OCI-M2 (cell line): ENCODE results near the gene SBF2.

Experiments used
- DNase-seq: peaks from one replicate; lab custom pipeline; 2025; ENCODE audit not compliant: unreplicated experiment; lab: John Stamatoyannopoulos, UW

Gene SBF2

DNA sequence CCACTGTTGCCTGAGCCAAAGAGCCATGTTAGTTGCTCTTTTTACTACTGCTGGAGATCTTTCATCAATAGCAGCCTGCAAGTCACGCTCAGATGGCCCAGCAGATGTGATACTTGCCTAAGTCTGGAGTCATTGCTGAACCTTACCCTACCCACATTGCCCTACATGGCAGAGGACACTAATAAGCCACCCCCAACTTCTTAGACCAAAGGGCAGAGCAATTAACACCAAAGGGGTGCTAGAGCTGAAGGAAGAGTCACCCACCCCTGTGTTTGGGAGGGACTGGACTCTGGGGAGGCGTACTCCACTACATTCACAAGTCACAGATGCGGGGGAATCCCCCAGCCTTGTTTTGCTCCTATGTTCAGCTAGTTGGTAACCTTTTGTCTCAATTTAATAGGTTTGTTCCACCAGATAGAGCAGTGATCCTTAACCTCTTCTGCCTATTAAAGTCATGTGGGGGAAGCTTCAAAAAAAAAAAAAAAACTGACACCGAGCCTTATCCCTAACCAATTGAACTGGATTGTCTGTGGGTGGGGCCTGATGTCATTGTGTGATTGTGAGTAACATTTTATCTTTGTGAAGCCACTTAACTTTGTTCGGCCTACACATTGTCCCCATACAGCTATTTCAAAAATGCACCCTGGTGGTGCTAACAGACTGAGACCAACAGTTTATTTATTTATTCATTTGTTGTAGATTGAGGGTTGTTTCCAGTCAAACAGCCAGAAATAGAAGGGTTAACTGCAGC is 23.9 kb upstream of the SBF2 start:
- DNase-seq, result no peak

DNA sequence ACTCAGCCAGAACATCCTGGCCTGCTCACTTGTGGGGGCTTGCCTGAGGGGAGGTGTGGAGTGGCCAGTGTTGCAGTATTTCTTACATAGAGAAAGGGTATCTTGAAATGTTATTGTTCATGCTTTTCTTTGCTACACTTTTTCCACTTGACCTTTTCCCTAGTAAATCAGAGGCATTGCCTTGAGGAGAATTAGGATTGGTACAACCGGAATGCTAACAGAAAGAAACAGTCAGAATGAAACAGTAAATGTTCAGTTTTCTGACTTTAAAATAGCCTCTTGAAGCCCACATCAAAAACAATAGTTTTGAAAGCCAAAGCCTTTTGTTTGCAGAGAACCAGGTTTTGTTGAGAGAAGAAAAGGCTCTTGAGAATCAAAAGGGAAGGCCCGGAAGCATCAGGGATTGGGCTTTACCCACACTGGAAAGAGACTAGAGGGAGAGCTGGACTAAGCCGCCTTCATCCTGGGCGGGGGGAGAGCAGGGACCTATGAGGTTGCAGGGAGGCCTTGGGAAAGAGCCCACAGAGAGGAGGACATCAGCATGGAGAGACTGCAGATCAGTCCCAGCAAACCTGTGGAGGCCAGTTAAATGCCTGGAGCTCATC is 23.2 kb upstream of the SBF2 start:
- no peak for DNase-seq

DNA sequence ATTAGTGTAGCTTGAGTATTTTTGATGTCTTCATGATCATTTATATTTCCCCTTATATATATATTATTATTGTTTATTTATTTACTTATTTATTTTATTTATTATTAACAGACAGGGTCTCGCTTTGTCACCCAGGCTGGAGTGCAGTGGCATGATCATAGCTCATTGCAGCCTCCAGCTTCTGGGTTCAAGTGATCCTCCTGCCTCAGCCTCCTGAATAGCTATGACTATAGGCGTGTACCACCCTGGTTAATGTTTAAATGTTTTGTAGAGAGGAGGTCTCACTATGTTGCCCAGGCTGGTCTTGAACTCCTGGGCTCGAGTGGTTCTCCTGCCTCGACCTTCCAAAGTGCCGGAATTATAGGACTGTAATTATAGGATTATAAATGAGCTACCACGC is 21.1 kb upstream of the SBF2 start:
- DNase-seq, result no peak

GRCh38 chr11:10314199-10315072 is 20.4 kb upstream of the SBF2 start:
- DNase-seq, result no peak

DNA sequence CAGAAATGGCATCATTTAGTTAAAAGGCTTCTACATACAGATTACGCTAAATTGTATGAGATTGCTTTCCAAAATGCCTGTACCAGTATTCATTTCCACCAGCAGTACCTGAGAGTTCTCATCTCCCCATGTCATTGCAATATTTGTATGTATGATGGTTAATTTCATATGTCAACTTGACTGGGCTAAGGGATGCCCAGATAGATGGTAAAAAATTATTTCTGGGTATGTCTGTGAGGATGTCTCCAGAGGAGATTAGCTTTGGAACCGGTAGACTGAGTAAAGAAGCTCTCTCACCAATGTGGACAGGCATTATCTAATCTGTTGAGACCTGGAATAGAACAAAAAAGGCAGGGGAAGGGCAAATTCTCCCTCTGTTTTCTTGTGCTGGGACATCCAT is 17.8 kb upstream of the SBF2 start:
- no peak for DNase-seq

GRCh38 chr11:10310301-10310841 is 16.4 kb upstream of the SBF2 start:
- no peak for DNase-seq

DNA sequence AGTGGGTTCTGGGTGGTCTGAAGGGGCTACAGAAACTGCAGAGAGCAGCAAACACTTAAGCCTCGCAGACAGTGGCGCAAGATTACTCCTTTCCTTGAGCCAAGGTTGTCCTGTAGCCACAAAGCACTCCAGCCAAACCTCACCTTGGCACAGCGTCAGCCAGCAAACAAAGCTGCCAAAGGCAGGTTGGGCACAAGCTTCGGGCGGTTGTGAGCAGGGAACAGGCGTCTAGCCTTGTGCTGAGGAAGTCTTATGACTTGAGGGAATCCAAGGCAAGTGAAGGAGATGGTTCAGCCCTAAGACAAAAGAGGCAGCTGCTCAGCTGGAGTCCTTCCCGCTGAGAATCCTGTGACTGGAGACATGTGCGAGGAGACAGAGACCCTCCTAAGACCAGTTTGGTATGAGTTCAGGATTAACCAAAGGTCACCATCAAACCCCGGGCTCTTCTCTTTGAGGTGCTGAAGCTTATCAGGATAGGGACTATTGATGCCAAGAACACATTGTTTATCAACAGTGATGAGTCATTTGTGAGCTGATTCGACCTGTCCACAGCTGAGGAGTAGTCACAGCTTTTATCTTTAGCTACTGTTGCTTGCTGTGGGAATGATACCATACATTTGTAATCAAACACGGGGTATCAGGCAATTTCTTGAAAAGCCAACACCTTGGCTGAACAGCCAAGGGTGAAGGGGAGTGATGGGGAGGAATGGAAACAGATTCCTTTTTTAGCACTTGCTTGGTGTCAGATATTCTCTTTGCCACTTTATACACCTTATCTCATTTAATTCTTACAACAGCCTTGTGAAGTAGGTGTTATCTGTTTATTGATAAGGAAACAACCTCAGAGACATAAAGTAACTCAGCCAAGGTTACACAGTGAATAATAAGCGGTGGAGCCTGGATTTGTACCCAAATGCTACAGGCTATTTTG is 15.4 kb upstream of the SBF2 start:
- DNase-seq, result no peak

DNA sequence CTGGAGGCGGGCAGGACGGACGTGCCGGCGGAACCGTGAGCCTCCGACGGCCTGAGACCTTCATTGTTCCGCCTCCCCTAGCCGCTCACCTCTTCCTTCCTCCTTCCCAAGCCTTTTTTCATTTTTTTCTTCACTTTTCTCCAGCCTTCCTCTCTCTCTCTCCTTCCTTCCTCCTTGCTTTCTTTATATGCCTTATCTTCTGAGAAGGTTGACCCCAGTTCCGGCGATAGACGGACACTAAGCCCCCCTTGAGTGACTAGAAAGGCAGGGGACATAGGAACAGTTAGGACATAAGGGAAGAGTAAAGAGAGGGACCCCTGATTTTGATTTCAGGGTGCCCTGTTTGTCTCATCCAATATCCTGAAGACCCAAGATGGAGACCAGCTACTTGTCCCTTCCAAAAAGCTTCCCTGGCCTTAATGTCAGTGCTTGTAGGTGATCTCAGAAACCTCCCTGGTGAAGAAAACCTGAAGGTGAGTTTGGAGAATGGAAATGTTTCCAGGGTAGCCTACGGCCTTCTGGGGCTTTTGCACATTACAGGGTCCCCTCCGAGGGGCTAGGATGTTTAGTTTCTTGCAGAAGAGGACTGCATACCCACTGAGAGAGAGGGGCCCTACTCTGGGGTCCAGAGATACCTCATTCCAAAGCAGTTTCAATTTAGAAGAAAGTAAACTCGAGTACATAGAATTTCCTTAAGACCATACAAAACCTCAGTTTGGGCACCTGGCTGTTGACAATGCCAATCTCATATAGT is 14.4 kb upstream of the SBF2 start:
- no peak for DNase-seq

GRCh38 chr11:10307400-10308200 is 13.6 kb upstream of the SBF2 start:
- DNase-seq, result no peak

- DNase-seq, result no peak
These were observed 13.0 kb upstream of the SBF2 start for GRCh38 chr11:10307022-10307399.

DNA sequence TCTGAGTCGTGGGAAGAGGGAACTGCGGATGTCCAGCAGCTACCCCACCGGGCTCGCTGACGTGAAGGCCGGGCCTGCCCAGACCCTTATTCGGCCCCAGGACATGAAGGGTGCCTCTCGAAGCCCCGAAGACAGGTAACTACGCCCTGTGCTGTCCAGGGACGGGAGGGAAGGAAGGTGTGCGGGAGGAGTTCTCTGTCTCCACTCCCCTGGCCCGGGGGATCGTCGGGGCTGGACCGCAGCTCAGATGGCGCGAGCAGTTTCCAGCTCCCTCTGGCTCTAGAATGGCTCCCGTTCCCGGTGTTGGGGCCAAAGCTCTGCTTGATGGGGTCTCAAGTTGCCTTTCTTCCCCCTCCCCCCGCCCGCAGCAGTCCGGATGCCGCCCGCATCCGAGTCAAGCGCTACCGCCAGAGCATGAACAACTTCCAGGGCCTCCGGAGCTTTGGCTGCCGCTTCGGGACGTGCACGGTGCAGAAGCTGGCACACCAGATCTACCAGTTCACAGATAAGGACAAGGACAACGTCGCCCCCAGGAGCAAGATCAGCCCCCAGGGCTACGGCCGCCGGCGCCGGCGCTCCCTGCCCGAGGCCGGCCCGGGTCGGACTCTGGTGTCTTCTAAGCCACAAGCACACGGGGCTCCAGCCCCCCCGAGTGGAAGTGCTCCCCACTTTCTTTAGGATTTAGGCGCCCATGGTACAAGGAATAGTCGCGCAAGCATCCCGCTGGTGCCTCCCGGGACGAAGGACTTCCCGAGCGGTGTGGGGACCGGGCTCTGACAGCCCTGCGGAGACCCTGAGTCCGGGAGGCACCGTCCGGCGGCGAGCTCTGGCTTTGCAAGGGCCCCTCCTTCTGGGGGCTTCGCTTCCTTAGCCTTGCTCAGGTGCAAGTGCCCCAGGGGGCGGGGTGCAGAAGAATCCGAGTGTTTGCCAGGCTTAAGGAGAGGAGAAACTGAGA is 12.2 kb upstream of the SBF2 start:
- DNase-seq, result no peak

DNA sequence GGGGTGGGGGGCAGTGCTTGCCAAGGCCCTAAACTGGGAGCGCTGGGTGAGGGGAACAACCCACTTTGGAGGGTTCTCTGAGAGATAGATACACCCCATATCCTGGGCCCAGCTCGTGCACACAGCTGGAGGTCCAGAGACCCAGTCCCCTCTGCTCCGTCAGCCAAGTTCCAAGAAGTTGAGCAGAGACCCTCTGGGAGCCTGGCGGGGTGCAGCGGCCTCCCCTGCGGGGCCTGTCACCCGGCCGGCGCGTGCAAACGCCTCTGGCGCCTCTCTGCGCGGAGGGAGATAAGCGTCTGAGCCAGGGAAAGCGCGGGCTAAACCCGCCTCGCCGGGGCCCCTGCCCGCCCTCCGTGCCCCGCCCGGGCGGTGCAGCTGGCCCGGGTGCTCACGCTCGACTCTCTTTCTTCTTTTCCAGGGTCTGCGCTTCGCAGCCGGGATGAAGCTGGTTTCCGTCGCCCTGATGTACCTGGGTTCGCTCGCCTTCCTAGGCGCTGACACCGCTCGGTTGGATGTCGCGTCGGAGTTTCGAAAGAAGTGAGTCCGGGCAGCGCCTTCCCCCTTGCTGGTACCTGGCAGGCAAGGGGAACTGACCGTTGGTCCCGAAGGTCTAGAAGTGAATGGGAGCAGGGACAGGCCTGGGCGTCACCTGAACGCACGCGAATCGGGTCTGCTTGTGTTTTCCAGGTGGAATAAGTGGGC is 11.4 kb upstream of the SBF2 start:
- no peak for DNase-seq

- no peak for DNase-seq
These were observed 10.7 kb upstream of the SBF2 start, which contains the start of gene ADM for GRCh38 chr11:10304495-10305261. ADM (plus strand) TSS chr11:10305073; CDS start chr11:10305701, 628 bp downstream.

GRCh38 chr11:10303558-10304363 is 9.7 kb upstream of the SBF2 start:
- no peak for DNase-seq

GRCh38 chr11:10302744-10303557 is 8.9 kb upstream of the SBF2 start:
- no peak for DNase-seq
